ENCODE results near the gene PACSIN2. TPM values are rescaled to one million over a fixed set of nuclear protein-coding genes. Genes with fewer than 3 reads are reported as not detected.
A peak's percentile ranks its signal among the peaks of the same experiment; 100 is the strongest.
"Not testable (repeated sequence)": the region's sequence is repeated elsewhere in the genome, so short reads cannot be mapped to it uniquely, and the experiment has no call there.

Gene PACSIN2
- total and polyA plus RNA-seq, 10 of the 15 experiments (the other 5 are each of a cell fraction or from before 2014, with no cell fraction given) = 0.93 to 78.7 (median 46.8) TPM

- H2AFZ ChIP-seq (ENCODE audit: control insufficient read depth, low read depth, low read length) = no peak overlapping the region
- 68% methylated on average over 10 of the region's 10 CpGs for WGBS (ENCODE audit: insufficient coverage, insufficient replicate concordance, low lambda C conversion rate, missing lambda C conversion rate)
- H3K79me2 ChIP-seq (ENCODE audit: control insufficient read depth, insufficient read depth, low read length) = peaks cover 94% of the 10 kb centered on the region
- BruUV-seq (replicated peaks) = no TSS peak
- FAIRE-seq (no peak), ATAC-seq (no peak), DNase-seq (ENCODE audit: low read depth, low spot score) (no peak)
- POLR2A ChIA-PET = interaction anchor here (0.7 kb wide), 2 partner anchors 18 to 1269 kb away, joined by 3 to 4 read pairs; no protein-coding TSS in a partner anchor
- no peak overlapping the region for H3K4me3 ChIP-seq
- intact Hi-C loops (cut with micrococcal nuclease; ENCODE audit: unreplicated experiment) (no loop called here), in situ Hi-C loops (cut with MboI) (no loop called here)
- no peak overlapping the region for H3K9ac ChIP-seq (ENCODE audit: control insufficient read depth, insufficient read depth, low read length)
- no peaks in the 10 kb centered on the region for H3K27me3 ChIP-seq (replicated peaks in 1 of 2; ENCODE audit: control insufficient read depth in 2 of 2, insufficient read depth in 2 of 2, low read length in 1 of 2)
- H3K36me3 ChIP-seq (ENCODE audit: control insufficient read depth in 2 of 2, insufficient read depth in 2 of 2, low read length in 1 of 2) = peaks cover 2 to 9% of the 10 kb centered on the region in 2 experiments; a peak in 3 of 4 replicates
- SMC1A ChIA-PET (ENCODE audit: uncharacterized antibody, unreplicated experiment) = interaction anchor here (1.7 kb wide), 1 partner anchor 17 kb away, joined by 7 read pairs; no protein-coding TSS in a partner anchor
- RAD21 ChIA-PET (ENCODE audit: unreplicated experiment) = no interaction called here
- peak overlapping the region; percentile 19; the same call in 1 of the 2 replicates for H3K27ac ChIP-seq (ENCODE audit: control insufficient read depth, insufficient read depth)
- no peak for TF ChIP-seq TBL1XR1 (IDR thresholded peaks at IDR 0.05; ENCODE audit: low read depth, low read length)
- TF ChIP-seq CHD1 (IDR thresholded peaks at IDR 0.05; ENCODE audit: low read depth, low read length) = no peak
- no peak for TF ChIP-seq MEF2A (IDR thresholded peaks at IDR 0.05; ENCODE audit: insufficient read depth, low read depth, low read length)
- TF ChIP-seq ATF2 (IDR thresholded peaks at IDR 0.05; ENCODE audit: low read length) = no peak
- TF ChIP-seq MEF2B (IDR thresholded peaks at IDR 0.05; ENCODE audit: partially characterized antibody, poor library complexity, severe bottlenecking) = no peak
- TF ChIP-seq FOXK2 (IDR thresholded peaks at IDR 0.05) = no peak
- TF ChIP-seq MAX (IDR thresholded peaks at IDR 0.05; ENCODE audit: low read depth, low read length) = no peak
- H3K4me2 ChIP-seq (ENCODE audit: control insufficient read depth, insufficient read depth) = peak overlapping the region; percentile 18; the same call in 1 of the 2 replicates
- H3K9me3 ChIP-seq (replicated peaks; ENCODE audit: control insufficient read depth, insufficient read depth, low read length) = peaks cover 5% of the 10 kb centered on the region
- H4K20me1 ChIP-seq (ENCODE audit: control insufficient read depth, insufficient read depth) = no peaks in the 10 kb centered on the region
- CTCF ChIA-PET = no interaction called here
- peaks cover 73% of the 10 kb centered on the region for H3K4me1 ChIP-seq (ENCODE audit: control insufficient read depth, insufficient read depth, low read length)
Observed at GRCh38 chr22:42996646-42997365, 18.1 kb downstream of the PACSIN2 start.

- H2AFZ ChIP-seq (ENCODE audit: control insufficient read depth, low read depth, low read length); BruUV-seq (replicated peaks); intact Hi-C loops (cut with micrococcal nuclease; ENCODE audit: unreplicated experiment); ATAC-seq; H3K27me3 ChIP-seq (replicated peaks in 1 of 2; ENCODE audit: control insufficient read depth in 2 of 2, insufficient read depth in 2 of 2, low read length in 1 of 2); DNase-seq (ENCODE audit: low read depth, low spot score); H3K36me3 ChIP-seq (ENCODE audit: control insufficient read depth in 2 of 2, insufficient read depth in 2 of 2, low read length in 1 of 2); H4K20me1 ChIP-seq (ENCODE audit: control insufficient read depth, insufficient read depth); H3K4me2 ChIP-seq (ENCODE audit: control insufficient read depth, insufficient read depth); FAIRE-seq; H3K9ac ChIP-seq (ENCODE audit: control insufficient read depth, insufficient read depth, low read length); H3K9me3 ChIP-seq (replicated peaks; ENCODE audit: control insufficient read depth, insufficient read depth, low read length); in situ Hi-C loops (cut with MboI): not testable (repeated sequence)
- H3K79me2 ChIP-seq (ENCODE audit: control insufficient read depth, insufficient read depth, low read length) = peaks cover 93% of the 10 kb centered on the region
- CTCF ChIA-PET = interaction anchor here (0.7 kb wide), 1 partner anchor 38 kb away, joined by 3 read pairs; no protein-coding TSS in a partner anchor
- SMC1A ChIA-PET (ENCODE audit: uncharacterized antibody, unreplicated experiment) = interaction anchor here (1.0 to 1.8 kb wide), 4 partner anchors 9 to 18 kb away, joined by 3 to 6 read pairs (median 5); no protein-coding TSS in a partner anchor
- H3K4me1 ChIP-seq (ENCODE audit: control insufficient read depth, insufficient read depth, low read length) = peaks cover 66% of the 10 kb centered on the region
- POLR2A ChIA-PET = interaction anchor here (0.7 kb wide), 3 partner anchors 12 to 81 kb away, joined by 3 to 4 read pairs (median 3); no protein-coding TSS in a partner anchor
- H3K27ac ChIP-seq (ENCODE audit: control insufficient read depth, insufficient read depth) = peak overlapping the region; percentile 66
- 93% methylated on average over 7 of the region's 7 CpGs for WGBS (ENCODE audit: insufficient coverage, insufficient replicate concordance, low lambda C conversion rate, missing lambda C conversion rate)
- peak overlapping the region; percentile 18; the same call in 1 of the 2 replicates for H3K4me3 ChIP-seq
- RAD21 ChIA-PET (ENCODE audit: unreplicated experiment) = interaction anchor here (0.7 to 1.0 kb wide), 3 partner anchors 18 to 50 kb away, joined by 3 to 6 read pairs (median 4); partner anchors contain the start of gene PACSIN2
Observed at GRCh38 chr22:42995654-42996053, 19.3 kb downstream of the PACSIN2 start.

Measured in GM12878 (cell line).